M059J (cell line): ENCODE data around the gene RARRES1. TPM values are rescaled to one million over a fixed set of nuclear protein-coding genes. Genes with fewer than 3 reads are reported as not detected.
A peak's percentile ranks its signal among the peaks of the same experiment; 100 is the strongest.
"Not testable (repeated sequence)": the region's sequence is repeated elsewhere in the genome, so short reads cannot be mapped to it uniquely, and the experiment has no call there.

Source experiments
- DNase-seq: peaks from one replicate; pipeline ENCODE4 v3.0.0-alpha.2; 2012; ENCODE audit warnings: low read depth
- total RNA-seq: library from RNA; depleted of rRNA; stranded (reverse); fragments of >200 nt; shearing (Covaris generic); gene quantifications from 2 replicates; pipeline ENCODE4 v1.2.3, GENCODE V29; 2014

The RARRES1 gene
- total RNA-seq, 1 experiment from 2014 or later: 3.7 TPM

GRCh38 chr3:158696618-158697017, 35.6 kb downstream of the RARRES1 start:
- peak; percentile 24 for DNase-seq

- not testable (repeated sequence) for DNase-seq
Observed at GRCh38 chr3:158693866-158694456, 38.3 kb downstream of the RARRES1 start.

DNA sequence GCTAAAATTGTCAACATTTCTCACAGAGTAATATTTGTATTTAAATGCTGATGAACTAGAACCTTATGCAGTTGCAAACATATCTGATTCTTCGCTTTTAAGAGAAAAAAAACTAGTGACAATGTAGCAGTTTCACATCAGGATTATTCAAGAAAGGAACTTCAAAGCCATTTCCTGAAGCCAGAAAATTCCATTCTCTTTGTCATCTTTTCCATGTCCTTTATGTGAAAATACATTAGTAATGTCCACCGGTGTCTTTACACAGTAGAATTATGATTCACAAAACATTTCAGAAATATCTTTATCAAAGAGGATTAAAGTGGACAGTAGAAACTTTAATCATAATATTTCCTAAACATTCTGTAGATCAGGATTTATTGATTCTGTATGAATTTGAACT, 47.1 kb downstream of the RARRES1 start:
- peak; percentile 32 for DNase-seq

DNA sequence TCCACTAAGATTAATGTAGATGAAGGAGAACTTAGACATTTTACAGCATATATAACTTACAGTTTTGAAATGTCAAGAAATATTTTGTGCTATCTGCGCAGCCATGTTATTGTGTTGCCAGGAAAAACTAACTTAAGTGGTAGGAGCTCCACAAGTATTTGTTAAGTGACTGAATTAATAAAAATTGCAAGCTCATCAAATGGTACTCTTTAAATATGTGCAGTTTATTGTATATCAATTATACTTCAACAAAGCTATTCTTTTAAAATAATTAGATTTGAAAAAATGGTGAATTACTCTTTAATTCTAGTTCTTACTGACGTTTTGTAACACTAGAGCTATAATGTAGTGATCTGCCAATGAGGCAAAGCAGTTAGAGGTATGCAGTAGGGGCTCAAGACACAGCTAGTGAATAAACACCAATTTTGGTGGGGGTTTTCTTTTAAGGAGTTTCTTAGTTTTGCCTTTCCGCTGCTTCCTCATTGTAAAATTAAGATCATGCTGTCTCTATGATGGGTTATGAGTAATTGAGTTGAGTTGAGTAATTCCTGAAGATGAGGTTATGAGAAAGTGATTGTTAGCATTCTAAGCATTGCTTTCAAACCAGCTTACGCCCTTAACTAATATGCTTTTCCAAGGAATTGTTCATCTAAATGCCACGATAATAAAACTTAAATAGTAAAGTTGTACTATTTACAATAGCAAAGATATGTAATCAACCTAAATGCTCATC, 48.9 kb downstream of the RARRES1 start:
- peak; percentile 31 for DNase-seq

DNA sequence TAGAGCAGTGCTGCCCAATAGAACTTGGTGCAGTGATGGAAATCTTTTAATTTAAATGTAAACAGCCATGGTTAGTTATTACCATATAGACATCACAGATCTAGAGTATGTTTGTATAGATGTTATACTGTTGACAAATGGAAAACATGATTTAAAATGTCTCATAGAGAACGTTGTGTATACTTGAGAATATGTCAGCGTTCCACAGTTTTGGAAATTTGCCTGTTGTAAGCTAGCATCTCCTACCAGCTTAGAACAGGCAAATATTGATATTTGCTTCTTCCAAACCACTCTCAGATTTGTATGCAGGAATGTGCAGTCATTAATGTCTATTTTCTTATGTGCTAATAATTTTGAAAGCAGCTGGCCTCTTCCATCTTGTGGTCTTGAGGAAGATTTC, 51.4 kb downstream of the RARRES1 start:
- DNase-seq: no peak

- peak; percentile 69 for DNase-seq
Observed at GRCh38 chr3:158679547-158680000, 52.7 kb downstream of the RARRES1 start.

DNA sequence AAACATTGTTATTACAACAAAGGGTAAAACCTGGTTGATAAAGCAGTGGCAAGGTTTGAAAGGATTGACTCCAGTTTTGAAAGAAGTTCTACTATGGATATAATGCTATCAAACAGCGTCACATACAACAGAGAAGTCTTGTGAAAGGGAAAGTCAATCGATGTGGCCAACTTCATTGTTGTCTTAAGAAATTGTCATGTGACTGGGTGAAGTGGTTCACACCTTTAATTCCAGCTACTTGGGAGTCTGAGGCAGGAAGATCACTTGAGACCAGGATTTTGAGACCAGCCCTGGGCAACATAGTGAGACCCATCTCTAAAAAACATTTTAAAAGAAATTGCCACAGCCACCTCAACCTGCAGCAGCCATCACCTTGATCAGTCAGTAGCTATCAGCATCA, 53.6 kb downstream of the RARRES1 start:
- DNase-seq: no peak

- peak; percentile 9 for DNase-seq
Observed at GRCh38 chr3:158672215-158673176, 59.8 kb downstream of the RARRES1 start, which contains the start of gene LXN. TSS of gene LXN (minus strand) at chr3:158672648. CDS start at chr3:158672478, 170 bp downstream.

DNA sequence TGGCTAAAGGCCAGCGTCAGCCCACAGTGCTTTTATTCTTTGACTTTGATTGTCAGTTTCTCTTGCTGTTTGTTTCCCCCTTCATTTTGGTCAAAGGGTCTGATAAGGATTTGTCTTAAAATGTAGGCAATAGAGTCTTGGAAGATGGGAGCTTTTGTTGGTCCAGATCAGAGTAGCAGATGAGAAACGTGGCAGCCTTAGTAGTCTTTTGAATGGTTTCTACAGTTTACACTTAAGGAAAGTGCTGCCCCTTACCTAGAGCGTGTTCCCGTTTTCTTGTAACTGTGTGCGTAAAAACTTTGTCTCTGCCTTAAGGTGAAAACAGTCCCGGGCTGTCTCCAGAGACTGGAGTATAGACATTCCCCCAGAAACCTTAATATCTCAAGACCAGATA, 60.4 kb downstream of the RARRES1 start:
- no peak for DNase-seq

DNA sequence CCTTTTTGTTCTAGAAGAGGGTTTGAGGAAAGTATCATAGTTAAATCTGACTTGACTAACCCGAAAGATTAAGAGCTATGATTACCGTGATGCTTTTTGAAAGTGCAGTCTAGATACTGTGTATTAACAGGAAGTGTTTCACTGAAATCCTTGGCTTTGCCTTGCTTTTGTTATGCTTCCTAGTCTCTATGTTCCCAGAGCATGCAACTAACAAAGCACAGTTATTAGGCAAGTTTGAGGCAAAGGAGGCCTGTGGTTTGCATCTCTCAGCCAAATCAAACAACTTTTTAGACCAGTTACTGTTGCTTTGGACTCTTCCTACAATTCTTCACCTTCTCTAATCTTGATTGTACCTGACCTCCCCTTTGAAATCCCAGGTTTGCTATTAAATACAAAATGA, 63.8 kb downstream of the RARRES1 start:
- no peak for DNase-seq

DNA sequence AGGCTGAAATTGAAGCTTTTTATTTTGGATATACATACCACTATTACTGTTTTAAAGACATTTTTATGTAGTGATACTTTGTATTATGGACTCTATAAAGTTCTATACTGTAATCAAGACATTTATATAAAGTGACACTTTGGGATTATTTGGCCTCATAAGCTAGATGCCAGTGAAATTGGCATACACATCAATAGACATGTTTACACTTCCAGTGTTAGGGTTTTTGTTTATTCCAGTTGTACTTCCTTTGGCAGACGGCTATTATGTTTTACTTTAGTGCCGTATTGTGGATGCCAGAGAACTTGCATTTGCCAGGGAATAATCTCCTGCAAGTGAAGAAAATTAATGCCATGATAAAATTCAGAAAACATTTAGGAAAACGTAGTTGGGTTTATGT, 65.8 kb downstream of the RARRES1 start:
- no peak for DNase-seq

DNA sequence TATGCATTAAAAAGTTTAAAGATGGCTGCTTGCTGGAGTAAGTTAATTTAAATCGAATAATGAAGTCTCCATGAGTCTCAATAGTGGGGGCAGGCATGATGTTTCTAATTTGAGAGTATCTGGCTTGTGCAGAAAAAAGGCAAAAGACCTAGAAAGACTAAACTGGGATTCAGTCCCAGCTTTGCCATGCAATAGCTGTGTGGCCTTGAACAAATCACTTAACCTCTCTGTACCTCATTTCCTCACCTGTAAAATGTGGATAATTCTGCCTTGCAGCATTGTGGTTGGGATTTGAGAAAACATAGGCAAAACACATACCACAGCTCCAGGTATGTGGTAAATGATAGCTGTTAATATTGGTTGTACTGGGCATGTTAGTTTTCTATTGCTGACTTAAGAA, 68.4 kb downstream of the RARRES1 start:
- DNase-seq: no peak

DNA sequence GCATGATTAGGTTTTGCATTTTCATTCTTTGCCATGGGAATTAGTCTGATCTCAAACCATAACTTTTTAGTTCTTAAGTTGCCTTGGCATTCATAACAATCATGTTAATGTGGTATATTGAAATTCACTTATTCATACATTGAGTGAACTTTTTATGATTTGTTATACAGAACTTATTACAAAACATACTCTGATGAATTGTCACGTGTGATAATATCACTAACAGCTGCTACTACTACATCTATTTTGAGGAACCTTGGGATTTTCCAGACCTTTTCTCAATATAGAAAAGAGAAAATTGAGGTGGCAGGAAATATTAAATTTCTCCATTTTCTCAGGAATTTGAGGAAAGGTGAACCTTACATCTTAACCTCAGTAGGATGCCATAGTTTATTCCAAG, 69.0 kb downstream of the RARRES1 start:
- no peak for DNase-seq

- no peak for DNase-seq
Observed at GRCh38 chr3:158660711-158661110, 71.5 kb downstream of the RARRES1 start.

DNA sequence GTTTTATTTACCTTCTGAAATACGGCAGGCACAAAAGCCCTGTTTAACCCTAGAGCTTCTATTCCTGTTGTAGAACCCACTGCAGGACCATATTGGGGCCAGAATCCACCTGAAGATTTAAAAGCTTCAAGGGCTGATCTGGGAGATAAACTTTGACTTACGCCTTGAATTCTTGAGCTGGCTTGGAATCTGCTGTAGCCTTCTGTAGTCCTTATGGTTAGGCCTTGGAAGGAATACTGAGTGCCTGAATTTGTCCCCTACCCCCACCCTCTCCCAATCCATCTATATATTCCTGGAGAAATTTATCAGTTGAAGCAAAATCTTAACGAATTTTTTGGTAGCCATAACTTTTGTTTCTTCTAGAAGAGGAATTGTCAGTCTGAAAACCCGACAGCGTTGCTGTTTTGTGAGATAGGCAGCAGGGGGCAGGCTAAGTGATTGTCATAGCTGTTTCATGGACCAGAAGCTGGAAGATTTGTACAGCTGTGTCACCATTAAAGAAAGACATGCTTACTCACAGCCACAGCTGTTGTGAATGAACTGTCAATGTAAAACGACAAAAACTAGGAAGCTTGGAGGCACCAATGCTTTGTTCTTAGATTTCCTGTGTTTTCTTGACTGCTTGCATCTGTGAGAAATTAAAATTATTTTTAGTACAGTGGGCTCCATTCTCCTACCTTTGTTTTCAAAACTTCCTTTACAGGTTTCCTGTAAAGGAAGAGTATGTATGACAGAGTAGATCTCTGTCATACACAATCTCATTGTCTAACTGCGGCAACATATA, 72.6 kb downstream of the RARRES1 start:
- DNase-seq: peak; percentile 81

GRCh38 chr3:158658889-158659288, 73.4 kb downstream of the RARRES1 start:
- no peak for DNase-seq

DNA sequence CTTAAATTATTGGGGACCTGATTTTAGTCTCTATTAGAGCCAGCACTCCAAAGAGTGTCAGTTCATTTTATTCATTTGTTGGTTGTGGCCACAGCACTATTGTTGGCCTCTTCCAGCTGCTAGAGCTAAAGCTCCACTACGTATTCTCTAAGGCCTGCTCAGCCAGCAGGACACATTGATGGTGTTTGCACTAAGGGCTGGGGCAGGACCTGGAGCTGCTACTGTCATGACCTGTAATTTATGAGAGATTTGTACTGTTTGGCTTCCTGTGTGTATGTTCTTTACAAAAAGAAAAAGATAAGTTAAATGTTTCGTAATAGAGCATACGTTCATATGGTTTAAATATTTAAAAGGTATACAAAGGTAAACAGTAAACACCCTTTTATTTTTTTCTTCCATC, 79.8 kb downstream of the RARRES1 start:
- no peak for DNase-seq

- DNase-seq: no peak
Observed at GRCh38 chr3:158651192-158651591, 81.1 kb downstream of the RARRES1 start.

DNA sequence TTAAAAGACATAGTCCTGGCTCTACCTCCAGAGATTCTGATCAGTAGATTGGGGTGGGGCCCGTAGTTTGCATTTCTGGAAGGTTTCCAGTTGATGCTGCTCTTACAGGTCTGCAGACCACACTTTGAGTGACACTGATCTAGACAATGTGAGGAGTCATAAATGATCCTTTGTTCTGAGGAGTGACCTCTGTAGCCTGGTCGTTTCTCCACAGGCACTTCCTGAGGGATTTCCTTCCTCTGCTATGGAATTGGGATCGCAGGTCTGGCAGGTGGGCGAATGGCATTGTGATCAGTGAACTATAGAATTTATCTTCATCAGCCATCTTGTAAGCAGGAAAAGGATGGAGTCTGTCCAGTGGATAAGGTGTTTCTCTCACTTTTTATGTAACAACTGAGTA, 82.5 kb downstream of the RARRES1 start:
- no peak for DNase-seq
